Endothelial cell of hepatic sinusoid (primary cell): ENCODE data around the gene MKNK2.
"Not testable (repeated sequence)": the region's sequence is repeated elsewhere in the genome, so short reads cannot be mapped to it uniquely, and the experiment has no call there.

Source experiments
- in situ Hi-C: cut with HindIII; loops from 2 replicates; pipeline ENCODE4 v1.10.0; 2017; ENCODE audit warnings: low sequenced_read_pairs

Gene MKNK2

DNA sequence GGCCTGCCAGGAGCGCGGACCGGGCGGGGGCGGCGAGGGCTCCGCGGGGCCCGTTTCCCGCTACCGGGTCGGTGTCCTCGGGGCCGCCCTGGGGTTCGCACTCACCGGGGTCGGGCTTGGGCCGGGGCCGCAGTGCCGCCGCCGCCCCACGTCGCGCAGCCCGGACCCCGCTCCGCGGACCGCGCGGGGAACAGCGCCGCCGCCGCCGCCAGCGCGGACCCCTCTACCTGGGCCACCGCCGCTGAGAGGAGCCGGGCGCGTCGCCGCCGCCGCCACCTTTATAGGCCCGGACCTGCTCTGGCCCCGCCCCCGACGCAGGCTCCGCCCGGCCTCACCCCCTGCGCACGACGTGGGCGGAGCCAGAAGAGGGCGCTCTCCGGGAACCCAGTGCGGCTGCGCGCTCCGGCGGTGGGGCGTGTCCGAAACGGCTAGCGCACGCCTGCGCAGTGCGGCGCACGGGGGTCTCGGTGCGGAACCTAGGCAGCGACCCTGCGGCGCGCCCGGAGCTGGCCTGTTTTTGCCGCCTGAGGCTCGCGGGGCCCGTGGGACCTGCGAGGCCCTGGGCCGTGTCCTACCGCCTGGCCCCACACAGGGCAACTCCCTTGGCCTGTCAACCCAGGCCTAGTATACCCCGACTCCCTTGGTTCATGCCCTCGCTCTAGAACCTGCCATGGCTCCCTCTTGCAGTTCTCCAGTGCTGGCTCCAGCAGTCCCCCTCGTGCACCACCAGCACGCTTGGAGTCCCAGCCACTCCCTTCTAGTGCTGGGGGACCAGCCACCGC, at the start of gene MKNK2:
TSS of gene MKNK2 (minus strand) at position 254 of the 782 bp plus-strand sequence. CDS start 393 bp downstream, outside the sequence.
- in situ Hi-C loops = no loop called here

- in situ Hi-C loops = no loop called here
Measured at GRCh38 chr19:2100719-2101061, 49.6 kb upstream of the MKNK2 start.

DNA sequence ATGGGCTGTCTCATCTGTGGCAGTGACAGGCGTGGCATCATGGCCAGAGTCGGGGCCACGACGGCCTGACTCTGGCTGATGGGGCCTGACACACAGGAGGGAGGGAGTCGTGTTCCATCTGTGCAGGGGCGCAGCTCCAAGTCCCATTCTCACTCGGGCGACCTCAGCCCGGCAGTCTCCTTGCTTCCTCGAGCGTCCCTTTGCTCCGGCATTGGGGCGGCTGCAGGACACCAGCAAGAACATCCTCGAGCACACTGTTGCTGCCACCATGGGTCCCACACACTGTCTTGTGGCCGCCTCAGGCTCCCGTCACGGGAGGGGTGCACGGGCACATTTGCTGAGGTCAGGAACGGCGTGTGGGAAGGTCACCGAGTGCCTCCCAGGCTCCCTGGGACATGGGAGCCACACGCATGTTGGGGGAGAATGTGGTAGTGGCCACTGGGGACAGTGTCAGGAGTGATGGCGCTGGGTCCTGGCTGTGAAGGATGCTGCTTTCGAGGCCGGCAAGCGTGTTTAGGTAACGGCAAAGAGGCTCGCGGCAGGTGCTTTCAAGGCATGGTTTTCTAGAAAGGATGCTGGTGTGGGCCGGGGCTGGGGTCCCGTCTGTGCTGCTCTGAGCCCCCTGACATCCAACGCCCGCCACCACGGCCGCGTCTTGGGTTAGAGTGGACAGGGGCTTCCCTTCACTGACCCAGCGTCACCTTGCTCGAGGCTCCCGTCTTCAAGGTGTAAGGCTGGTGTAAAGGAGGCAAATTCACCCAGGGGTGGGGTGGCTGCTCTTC, 49.1 kb upstream of the MKNK2 start:
- in situ Hi-C loops = no loop called here

DNA sequence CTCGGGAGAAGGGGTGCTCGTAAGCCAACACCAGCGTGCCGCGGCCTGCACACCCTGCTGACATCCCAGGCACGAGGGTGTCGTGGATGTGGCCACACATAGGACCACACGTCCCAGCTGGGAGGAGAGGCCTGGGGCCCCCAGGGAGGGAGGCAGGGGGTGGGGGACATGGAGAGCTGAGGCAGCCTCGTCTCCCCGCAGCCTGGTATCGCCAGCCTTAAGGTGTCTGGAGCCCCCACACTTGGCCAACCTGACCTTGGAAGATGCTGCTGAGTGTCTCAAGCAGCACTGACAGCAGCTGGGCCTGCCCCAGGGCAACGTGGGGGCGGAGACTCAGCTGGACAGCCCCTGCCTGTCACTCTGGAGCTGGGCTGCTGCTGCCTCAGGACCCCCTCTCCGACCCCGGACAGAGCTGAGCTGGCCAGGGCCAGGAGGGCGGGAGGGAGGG, 48.0 kb upstream of the MKNK2 start:
- in situ Hi-C loops = no loop called here

DNA sequence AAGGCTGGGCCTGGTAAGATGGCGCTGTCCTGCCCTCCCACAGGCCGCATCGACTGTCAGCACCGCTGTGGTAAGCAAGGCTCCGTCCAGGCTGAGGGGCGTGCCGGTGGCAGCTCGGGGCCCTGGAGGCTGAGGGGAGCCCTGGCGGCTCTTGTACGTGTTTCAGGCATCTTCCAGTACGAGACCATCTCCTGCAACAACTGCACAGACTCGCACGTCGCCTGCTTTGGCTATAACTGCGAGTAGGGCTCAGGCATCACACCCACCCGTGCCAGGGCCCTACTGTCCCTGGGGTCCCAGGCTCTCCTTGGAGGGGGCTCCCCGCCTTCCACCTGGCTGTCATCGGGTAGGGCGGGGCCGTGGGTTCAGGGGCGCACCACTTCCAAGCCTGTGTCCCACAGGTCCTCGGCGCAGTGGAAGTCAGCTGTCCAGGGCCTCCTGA, 46.9 kb upstream of the MKNK2 start:
- in situ Hi-C loops = no loop called here

GRCh38 chr19:2097203-2097885, 46.3 kb upstream of the MKNK2 start:
- in situ Hi-C loops = no loop called here

DNA sequence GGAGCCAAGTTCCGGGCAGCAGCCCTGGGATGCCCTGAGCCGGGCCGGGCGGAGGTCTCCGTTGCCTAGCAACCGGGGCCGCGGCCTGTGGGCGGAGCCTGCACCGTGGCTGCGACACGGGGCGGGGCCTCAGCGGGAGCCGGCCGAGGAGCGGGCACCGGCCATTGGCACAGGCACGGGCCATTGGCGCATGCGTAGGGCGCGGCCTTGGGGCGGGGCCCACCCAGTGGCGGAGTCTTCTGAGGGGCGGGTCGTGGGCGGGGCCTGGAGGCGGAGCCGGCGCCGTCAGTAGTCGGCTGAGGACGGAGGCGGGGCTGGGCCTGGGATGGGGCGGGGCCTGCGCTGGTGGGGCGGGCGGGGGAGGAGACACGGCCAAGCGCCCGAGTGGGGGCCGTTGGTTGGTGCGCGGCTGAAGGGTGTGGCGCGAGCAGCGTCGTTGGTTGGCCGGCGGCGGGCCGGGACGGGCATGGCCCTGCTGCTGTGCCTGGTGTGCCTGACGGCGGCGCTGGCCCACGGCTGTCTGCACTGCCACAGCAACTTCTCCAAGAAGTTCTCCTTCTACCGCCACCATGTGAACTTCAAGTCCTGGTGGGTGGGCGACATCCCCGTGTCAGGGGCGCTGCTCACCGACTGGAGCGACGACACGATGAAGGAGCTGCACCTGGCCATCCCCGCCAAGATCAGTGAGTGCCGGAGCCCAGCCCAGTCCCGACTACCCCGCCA, 45.6 kb upstream of the MKNK2 start, which contains the start of gene IZUMO4:
TSS of gene IZUMO4 (plus strand) at position 436 of the 723 bp plus-strand sequence. CDS start at position 467, 31 bp downstream.
- in situ Hi-C loops = no loop called here

- in situ Hi-C loops = no loop called here
Measured at GRCh38 chr19:2096034-2096479, 45.0 kb upstream of the MKNK2 start, which contains the start of gene MOB3A. TSS of gene MOB3A (minus strand) at chr19:2096326. CDS start at chr19:2078560, 17,766 bp downstream.

- in situ Hi-C loops = not testable (repeated sequence)
Measured at GRCh38 chr19:2091926-2092525, 41.0 kb upstream of the MKNK2 start.

DNA sequence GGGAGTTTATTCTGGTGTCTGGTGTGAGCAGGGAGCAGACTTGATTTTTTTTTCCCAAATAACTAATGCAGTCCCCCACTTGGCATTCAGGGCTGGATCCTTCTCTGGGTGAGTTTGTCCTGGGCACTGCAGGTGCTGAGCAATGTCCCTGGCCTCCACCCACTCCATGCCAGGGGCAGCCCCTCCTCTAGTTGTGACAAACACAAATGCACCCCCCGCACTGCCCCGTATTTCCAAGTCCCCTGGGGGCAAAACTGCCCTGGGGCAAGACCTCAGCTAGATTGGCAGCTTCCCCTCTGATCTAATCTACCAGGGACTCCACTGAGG, 38.6 kb upstream of the MKNK2 start:
- in situ Hi-C loops = no loop called here

DNA sequence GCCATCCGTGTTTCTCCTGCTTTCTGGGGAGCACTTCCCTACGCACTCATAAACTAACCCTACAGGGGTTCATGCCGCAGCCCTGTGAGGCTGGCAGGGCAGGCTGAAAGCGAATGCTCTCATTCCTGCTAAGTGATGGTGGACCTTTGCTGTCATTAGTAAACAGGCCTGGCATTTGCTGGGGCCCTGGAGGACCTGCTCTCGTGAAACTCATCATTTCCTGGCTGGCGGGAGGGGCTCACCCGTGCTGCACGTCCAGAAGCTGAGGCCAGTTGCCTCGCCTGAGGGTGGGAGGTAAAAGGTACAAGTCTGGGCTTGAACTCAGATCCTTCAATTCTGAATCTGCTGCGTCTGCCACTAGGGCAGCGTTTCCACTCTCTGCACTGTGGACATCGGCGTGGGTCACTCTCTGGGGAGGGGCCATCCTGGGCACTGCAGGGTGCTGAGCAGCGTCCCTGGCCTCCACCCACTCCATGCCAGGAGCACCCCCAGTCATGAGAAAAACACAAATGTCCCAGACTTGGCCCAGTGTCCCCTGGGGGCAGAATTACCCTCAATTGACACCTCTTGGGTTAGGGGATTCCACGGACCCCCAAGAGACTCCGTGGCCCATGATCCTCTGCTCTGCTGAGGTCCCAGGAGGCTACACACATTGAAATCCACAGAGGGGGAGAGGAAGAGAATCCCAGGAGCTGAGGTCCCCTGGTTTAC, 38.1 kb upstream of the MKNK2 start:
- in situ Hi-C loops = no loop called here

GRCh38 chr19:2087621-2088100, 36.6 kb upstream of the MKNK2 start:
- in situ Hi-C loops = no loop called here

DNA sequence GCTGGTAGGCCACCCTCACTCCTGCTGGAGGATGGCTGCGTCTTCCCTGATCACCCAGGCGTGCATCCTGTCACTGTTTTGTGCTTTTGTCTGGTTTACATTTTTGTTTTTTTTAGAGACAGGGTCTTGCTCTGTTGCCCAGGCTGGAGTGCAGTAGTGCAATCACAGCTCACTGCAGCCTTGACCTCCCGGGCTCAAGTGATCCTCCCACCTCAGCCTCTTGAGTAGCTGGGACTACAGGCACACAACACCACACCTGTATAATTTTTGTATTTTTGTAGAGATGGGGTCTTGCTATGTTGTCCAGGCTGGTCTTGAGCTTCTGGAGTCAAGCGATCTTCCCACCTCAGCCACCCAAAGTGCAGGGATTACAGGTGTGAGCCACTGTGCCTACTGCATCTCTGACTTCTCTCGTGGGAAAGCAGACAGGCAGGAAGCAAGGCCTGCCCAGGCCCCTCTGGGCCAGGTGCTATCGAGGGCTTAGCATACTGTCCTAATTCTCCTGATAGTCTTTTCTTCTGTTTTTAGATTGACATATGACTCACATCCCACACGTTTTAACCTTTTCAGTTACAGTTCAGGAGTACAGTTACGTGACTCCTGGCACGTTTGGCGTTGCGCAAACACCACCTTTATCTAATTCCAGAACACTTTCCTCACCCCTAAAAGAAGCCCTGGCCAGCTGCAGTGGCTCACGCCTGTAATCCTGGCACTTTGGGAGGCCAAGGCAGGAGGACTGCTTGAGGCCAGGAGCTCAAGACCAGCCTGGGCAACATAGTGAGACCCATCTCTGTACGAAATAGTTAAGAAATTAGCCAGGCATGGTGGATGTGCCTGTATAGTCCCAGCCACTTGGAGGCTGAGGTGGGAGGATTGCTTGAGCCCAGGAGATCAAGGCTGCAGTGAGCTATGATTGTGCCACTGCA, 35.9 kb upstream of the MKNK2 start:
- in situ Hi-C loops = not testable (repeated sequence)

- in situ Hi-C loops = loop anchor here (5.0 kb wide), 1 partner anchor 148 kb away; no protein-coding TSS in a partner anchor
Measured at GRCh38 chr19:2084993-2085720, 34.1 kb upstream of the MKNK2 start.

GRCh38 chr19:2083174-2083854, 32.3 kb upstream of the MKNK2 start:
- in situ Hi-C loops = loop anchor here (5.0 kb wide), 1 partner anchor 146 kb away; no protein-coding TSS in a partner anchor

DNA sequence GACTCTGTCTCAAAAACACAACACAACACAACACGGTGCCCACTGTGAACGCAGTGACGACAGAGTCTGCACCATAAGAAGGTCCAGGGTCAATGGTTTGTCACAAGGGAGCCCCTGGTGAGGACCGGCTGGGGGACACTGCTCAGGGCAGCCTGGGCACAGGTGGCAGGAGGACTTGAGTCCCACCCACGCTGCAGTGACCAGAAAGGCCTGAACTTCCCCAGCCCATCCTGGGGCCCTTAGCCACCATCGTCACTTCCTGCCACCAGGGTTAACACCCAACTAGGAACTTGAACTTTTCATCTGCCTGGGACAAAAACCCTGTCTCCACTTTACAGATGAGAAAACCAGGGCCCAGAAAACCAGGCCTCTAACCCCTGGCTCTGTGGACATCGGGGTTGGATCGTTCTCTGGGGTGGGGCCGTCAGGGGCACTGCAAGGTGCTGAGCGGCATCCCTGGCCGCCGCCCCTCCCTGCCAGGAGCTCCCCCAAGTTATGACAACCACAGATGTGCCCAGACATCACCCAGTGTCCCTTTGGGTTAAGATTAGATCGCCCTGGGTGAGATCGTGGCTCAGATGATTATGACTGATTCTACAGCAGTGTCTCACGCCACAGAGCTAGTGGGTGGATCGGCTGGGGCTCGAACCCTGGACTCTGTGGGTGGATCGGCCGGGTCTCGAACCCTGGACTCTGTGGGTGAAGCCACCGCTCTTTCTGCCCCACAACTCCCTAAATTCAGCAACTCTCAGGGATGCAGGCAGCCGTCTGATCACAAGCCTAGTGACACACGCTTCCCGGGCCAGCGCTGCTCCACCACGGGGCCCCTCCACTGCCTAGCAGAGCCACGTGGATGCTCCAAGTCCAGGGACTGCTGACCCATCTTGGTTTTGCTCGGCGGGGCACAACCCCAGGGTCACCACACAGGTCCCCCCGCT, 31.1 kb upstream of the MKNK2 start:
- in situ Hi-C loops = loop anchor here (5.0 kb wide), 1 partner anchor 145 kb away; no protein-coding TSS in a partner anchor
